RWPE1 (cell line): ENCODE results near the gene ABCB9.
A peak's percentile ranks its signal among the peaks of the same experiment; 100 is the strongest.
"Not testable (repeated sequence)": the region's sequence is repeated elsewhere in the genome, so short reads cannot be mapped to it uniquely, and the experiment has no call there.

Source experiments
- CTCF ChIA-PET: fragments of 350-600 bp; sonication (Branson Sonifier 250); formaldehyde crosslinking; extraction: SDS; loops from one replicate; lab custom pipeline; 2021; lab: Yijun Ruan, JAX
- POLR2A ChIA-PET: fragments of 400-600 bp; formaldehyde crosslinking; extraction: SDS; loops from one replicate; lab custom pipeline; 2020; ENCODE audit warnings: antibody characterized with exemption; ENCODE audit not compliant: low non-redundant PET; lab: Yijun Ruan, JAX
- DNase-seq: peaks from one replicate; pipeline ENCODE4 v3.0.0; 2012; ENCODE audit warnings: low spot score
- H3K27ac ChIP-seq: fragments of 450-650 bp; 2 replicates; pipeline ENCODE4 v1.5.1; 2017
- CTCF ChIP-seq: fragments of 450-650 bp; conservative IDR thresholded peaks from 2 replicates; pipeline ENCODE4 v1.5.1; 2017; ENCODE audit warnings: low read depth, mild to moderate bottlenecking

ABCB9 gene

DNA sequence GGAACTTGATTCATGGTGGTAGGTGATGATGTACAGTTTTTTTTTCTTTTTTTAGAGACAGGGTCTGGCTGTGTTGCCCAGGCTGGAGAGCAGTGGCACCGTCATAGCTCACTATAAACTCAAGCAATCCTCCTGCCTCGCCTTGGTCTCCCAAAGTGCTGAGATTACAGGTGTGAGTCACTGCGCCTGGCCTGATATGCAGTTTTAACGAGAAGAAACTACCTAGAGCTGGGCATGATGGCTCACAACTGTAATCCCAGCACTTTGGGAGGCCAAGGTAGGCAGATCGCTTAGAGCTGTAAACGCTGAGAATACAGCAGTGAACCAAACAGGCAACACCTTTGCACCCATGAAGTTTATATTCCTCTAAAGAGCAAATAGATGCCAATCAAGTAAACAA is 57.3 kb downstream of the ABCB9 start:
- DNase-seq = no peak
- no peak for TF ChIP-seq CTCF
- H3K27ac ChIP-seq = no peak overlapping the region
- ChIA-PET CTCF (interaction anchor here (0.7 kb wide), 2 partner anchors 50 to 97 kb away, joined by 3 read pairs; no protein-coding TSS in a partner anchor), POLR2A (no interaction called here)

DNA sequence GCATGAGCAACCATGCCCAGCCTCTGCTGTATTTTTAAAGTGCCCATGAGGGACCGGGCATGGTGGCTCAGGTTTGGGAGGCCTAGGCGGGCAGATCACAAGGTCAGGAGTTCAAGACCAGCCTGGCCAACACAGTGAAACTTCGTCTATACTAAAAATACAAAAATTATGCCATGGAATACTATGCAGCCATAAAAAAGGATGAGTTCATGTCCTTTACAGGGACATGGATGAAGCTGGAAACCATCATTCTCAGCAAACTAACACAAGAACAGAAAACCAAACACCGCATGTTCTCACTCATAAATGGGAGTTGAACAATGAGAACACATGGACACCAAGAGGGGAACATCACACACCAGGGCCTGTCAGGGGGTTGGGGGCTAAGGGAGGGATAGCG is 61.0 kb downstream of the ABCB9 start:
- POLR2A ChIA-PET, CTCF ChIA-PET, DNase-seq: not testable (repeated sequence)
- peak overlapping the region; percentile 20; the same call in 1 of the 2 replicates for H3K27ac ChIP-seq

DNA sequence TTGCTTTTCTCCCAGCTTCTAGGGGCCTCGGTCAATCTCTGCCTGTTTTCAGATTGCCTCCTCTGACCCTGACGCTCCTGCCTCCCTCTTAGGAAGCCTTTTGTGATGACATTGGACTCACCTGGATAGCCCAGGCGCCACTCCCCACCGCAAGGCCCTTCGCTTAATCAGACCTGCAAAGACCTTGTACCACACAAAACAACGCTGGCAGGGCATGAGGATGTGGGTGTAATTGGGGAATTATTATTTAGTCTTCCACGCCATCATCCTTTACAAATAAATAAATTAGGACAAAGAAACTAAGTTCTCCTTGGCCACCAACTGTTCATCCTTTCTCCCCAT is 62.6 kb downstream of the ABCB9 start:
- ChIA-PET CTCF (no interaction called here), POLR2A (no interaction called here)
- H3K27ac ChIP-seq = no peak overlapping the region
- no peak for TF ChIP-seq CTCF
- no peak for DNase-seq

GRCh38 chr12:122902854-122903692 is 63.2 kb downstream of the ABCB9 start:
- ChIA-PET CTCF (interaction anchor here (0.6 kb wide), 1 partner anchor 50 kb away, joined by 6 read pairs; no protein-coding TSS in a partner anchor), POLR2A (no interaction called here)
- TF ChIP-seq CTCF = no peak
- no peak for DNase-seq
- no peak overlapping the region for H3K27ac ChIP-seq

GRCh38 chr12:122899887-122900286 is 66.4 kb downstream of the ABCB9 start:
- CTCF ChIA-PET = interaction anchor here (0.6 kb wide), 1 partner anchor 62 kb away, joined by 3 read pairs; no protein-coding TSS in a partner anchor
- TF ChIP-seq CTCF = no peak
- H3K27ac ChIP-seq = no peak overlapping the region
- DNase-seq = no peak
- POLR2A ChIA-PET = no interaction called here

DNA sequence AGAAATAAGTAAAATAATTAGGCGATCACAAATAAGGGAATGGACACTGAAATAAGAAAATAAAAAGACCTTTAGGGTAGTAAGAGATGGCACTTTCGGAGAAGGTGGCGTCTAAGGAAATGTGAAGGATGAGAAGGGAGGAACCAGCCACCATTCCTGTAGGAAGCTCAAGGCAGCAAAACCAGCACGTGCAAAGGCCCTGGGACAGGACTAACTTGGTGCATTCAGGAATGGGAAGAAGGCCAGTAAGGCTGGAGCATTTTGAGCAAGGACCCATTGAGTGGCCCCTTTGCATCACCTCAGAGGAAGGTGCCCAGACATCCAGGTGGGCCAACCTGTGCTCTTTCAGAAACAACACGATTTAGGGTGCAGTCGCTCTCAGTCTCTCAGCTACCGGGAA is 69.6 kb downstream of the ABCB9 start:
- TF ChIP-seq CTCF = no peak
- ChIA-PET POLR2A (no interaction called here), CTCF (interaction anchor here (1.1 kb wide), 1 partner anchor 56 kb away, joined by 3 read pairs; no protein-coding TSS in a partner anchor)
- H3K27ac ChIP-seq = peak overlapping the region; percentile 91
- DNase-seq = no peak
